ENCODE results near the gene C14orf132.

C14orf132 gene

GRCh38 chr14:96121660-96122395 lies 82.7 kb downstream of the C14orf132 start:
- DNase-seq: no peak

GRCh38 chr14:96122496-96122895 lies 83.3 kb downstream of the C14orf132 start:
- no peak for DNase-seq

- no peak for DNase-seq
Measured at GRCh38 chr14:96125536-96125935, 86.4 kb downstream of the C14orf132 start.

GRCh38 chr14:96126339-96126782 lies 87.2 kb downstream of the C14orf132 start:
- peak; percentile 4 to 5 for DNase-seq

GRCh38 chr14:96126783-96127271 lies 87.7 kb downstream of the C14orf132 start:
- DNase-seq: no peak

- DNase-seq: no peak
Measured at GRCh38 chr14:96129128-96129736, 90.1 kb downstream of the C14orf132 start.

- no peak for DNase-seq
Measured at GRCh38 chr14:96130391-96130790, 91.2 kb downstream of the C14orf132 start.

GRCh38 chr14:96130854-96131253 lies 91.7 kb downstream of the C14orf132 start:
- no peak for DNase-seq

- no peak for DNase-seq
Measured at GRCh38 chr14:96131836-96132235, 92.7 kb downstream of the C14orf132 start.

GRCh38 chr14:96134508-96134907 lies 95.3 kb downstream of the C14orf132 start:
- DNase-seq: no peak

- DNase-seq: no peak
Measured at GRCh38 chr14:96135285-96135684, 96.1 kb downstream of the C14orf132 start.

GRCh38 chr14:96136371-96137005 lies 97.3 kb downstream of the C14orf132 start:
- DNase-seq: no peak

GRCh38 chr14:96138241-96138640 lies 99.1 kb downstream of the C14orf132 start:
- DNase-seq: no peak

GRCh38 chr14:96139169-96139568 lies 100.0 kb downstream of the C14orf132 start:
- DNase-seq: no peak

- DNase-seq: no peak
Measured at GRCh38 chr14:96139879-96140278, 100.7 kb downstream of the C14orf132 start.

- no peak for DNase-seq
Measured at GRCh38 chr14:96140952-96141351, 101.8 kb downstream of the C14orf132 start.
